HEK293 (cell line): ENCODE data around the gene NKX1-1.

Source experiments
- BCL11A ChIP-seq: fragments of 450-650 bp; formaldehyde crosslinking; IDR thresholded peaks from 2 replicates; pipeline ENCODE4 v1.5.1; 2016; ENCODE audit warnings: low read depth, missing biosample characterization, missing genetic modification characterization
- CTCF ChIP-seq: fragments of 450-650 bp; formaldehyde crosslinking; IDR thresholded peaks from 2 replicates; pipeline ENCODE4 v1.5.1; 2016; ENCODE audit warnings: missing biosample characterization, missing genetic modification characterization
- PBX3 ChIP-seq: sonication (generic); formaldehyde crosslinking; IDR thresholded peaks from 2 replicates; pipeline ENCODE4 v1.8.1; 2022; ENCODE audit warnings: mild to moderate bottlenecking, moderate library complexity, missing genetic modification reagents
- ZNF121 ChIP-seq: fragments of 450-650 bp; formaldehyde crosslinking; IDR thresholded peaks from 2 replicates; pipeline ENCODE4 v1.5.1; 2016; ENCODE audit warnings: missing biosample characterization, missing genetic modification characterization
- ZNF354C ChIP-seq: fragments of 450-650 bp; formaldehyde crosslinking; IDR thresholded peaks from 2 replicates; pipeline ENCODE4 v1.5.1; 2016; ENCODE audit warnings: missing biosample characterization, missing genetic modification characterization, low read depth, borderline replicate concordance
- ZNF514 ChIP-seq: fragments of 450-650 bp; formaldehyde crosslinking; IDR thresholded peaks from 2 replicates; pipeline ENCODE4 v1.5.1; 2016; ENCODE audit warnings: missing biosample characterization, missing genetic modification characterization
- ZSCAN16 ChIP-seq: fragments of 450-650 bp; formaldehyde crosslinking; IDR thresholded peaks from 2 replicates; pipeline ENCODE4 v1.5.1; 2016; ENCODE audit warnings: missing biosample characterization, missing genetic modification characterization

GRCh38 chr4:1371176-1372165 is 34.8 kb downstream of the NKX1-1 start:
- TF ChIP-seq ZNF354C (tag by site-specific recombination), result no peak
- no peak for TF ChIP-seq ZSCAN16 (tag by site-specific recombination)
- no peak for TF ChIP-seq ZNF121 (tag by site-specific recombination)
- no peak for TF ChIP-seq BCL11A (tag by site-specific recombination)
- TF ChIP-seq CTCF (tag by site-specific recombination), result no peak
- TF ChIP-seq ZNF514 (tag by site-specific recombination), result no peak
- TF ChIP-seq PBX3 (CRISPR knock-in tag), result no peak
